GM23248 (cell line): ENCODE data around the gene TSPAN32. TPM values are rescaled to one million over a fixed set of nuclear protein-coding genes. Genes with fewer than 3 reads are reported as not detected.

ENCODE experiments used
- DNase-seq: peaks from one replicate; pipeline ENCODE4 v3.0.0-alpha.2; 2015
- H2AFZ ChIP-seq: fragments of 200-600 bp; sonication (generic); 2 replicates; pipeline ENCODE4 v1.6.1; 2016; ENCODE audit warnings: antibody characterized with exemption
- H3F3A ChIP-seq: fragments of 200-600 bp; sonication (generic); 2 replicates; pipeline ENCODE4 v1.6.1; 2016; ENCODE audit warnings: mild to moderate bottlenecking, antibody characterized with exemption, mixed run types; ENCODE audit not compliant: insufficient read depth
- H3K27ac ChIP-seq: fragments of 200-600 bp; sonication (generic); 2 replicates; pipeline ENCODE4 v1.5.1; 2016; ENCODE audit warnings: mild to moderate bottlenecking
- H3K27me3 ChIP-seq: fragments of 200-600 bp; sonication (generic); replicated peaks from 2 replicates; pipeline ENCODE4 v1.6.1; 2016; ENCODE audit warnings: mild to moderate bottlenecking; ENCODE audit not compliant: insufficient read depth
- H3K36me3 ChIP-seq: fragments of 200-600 bp; sonication (generic); 2 replicates; pipeline ENCODE4 v1.6.1; 2016; ENCODE audit warnings: low read depth, mild to moderate bottlenecking
- H3K4me1 ChIP-seq: fragments of 200-600 bp; sonication (generic); 2 replicates; pipeline ENCODE4 v1.6.1; 2016; ENCODE audit warnings: mild to moderate bottlenecking; ENCODE audit not compliant: insufficient read depth
- H3K4me2 ChIP-seq: fragments of 200-600 bp; sonication (generic); one replicate; pipeline ENCODE4 v1.6.1; 2016; ENCODE audit warnings: mild to moderate bottlenecking; ENCODE audit not compliant: unreplicated experiment
- H3K4me3 ChIP-seq: fragments of 200-600 bp; sonication (generic); 2 replicates; pipeline ENCODE4 v1.5.1; 2016; ENCODE audit warnings: mild to moderate bottlenecking
- H3K79me2 ChIP-seq: fragments of 200-600 bp; sonication (generic); 2 replicates; pipeline ENCODE4 v1.6.1; 2016; ENCODE audit warnings: mild to moderate bottlenecking; ENCODE audit not compliant: insufficient read depth
- H3K9ac ChIP-seq: fragments of 200-600 bp; sonication (generic); 2 replicates; pipeline ENCODE4 v1.6.1; 2016; ENCODE audit warnings: mild to moderate bottlenecking
- H3K9me2 ChIP-seq: fragments of 200-600 bp; sonication (generic); 2 replicates; pipeline ENCODE4 v1.6.1; 2016; ENCODE audit warnings: mixed run types, mild to moderate bottlenecking, moderate library complexity; ENCODE audit not compliant: insufficient read depth
- H3K9me3 ChIP-seq: fragments of 200-600 bp; sonication (generic); one replicate; pipeline ENCODE4 v1.6.1; 2017; ENCODE audit warnings: low read depth
- H4K20me1 ChIP-seq: fragments of 200-600 bp; sonication (generic); 2 replicates; pipeline ENCODE4 v1.6.0; 2016; ENCODE audit not compliant: insufficient read depth
- EZH2 ChIP-seq: fragments of 200-600 bp; sonication (generic); IDR thresholded peaks from 2 replicates; pipeline ENCODE4 v1.6.1; 2018; ENCODE audit warnings: antibody characterized with exemption, mild to moderate bottlenecking; ENCODE audit not compliant: insufficient read depth, poor library complexity, severe bottlenecking
- EZH2phosphoT487 ChIP-seq: fragments of 200-600 bp; sonication (generic); IDR thresholded peaks from 2 replicates; pipeline ENCODE4 v1.6.1; 2018; ENCODE audit warnings: antibody characterized with exemption, moderate library complexity, mild to moderate bottlenecking, low read depth; ENCODE audit not compliant: insufficient read depth
- WGBS, 2 experiments: methylation state at CpG; one replicate each; pipeline ENCODE4 v1.1.6; 2015 to 2017; ENCODE audit warnings: low lambda C conversion rate in 2 of 2, low coverage in 1 of 2; ENCODE audit errors: missing lambda C conversion rate in 2 of 2; 5-methylcytosine and 5-hydroxymethylcytosine counted together
- in situ Hi-C: fragments of 300-500 bp; cut with MboI; formaldehyde crosslinking; loops from 2 replicates; pipeline ENCODE4 v1.15.0; 2020
- polyA plus RNA-seq: library from polyadenylated mRNA; unstranded; fragments of >200 nt; fragmentation: Nextera tagmentation; extraction: Ambion mirVana; gene quantifications from 2 replicates; pipeline ENCODE4 v1.2.1, GENCODE V29; 2016
- total RNA-seq: library from RNA; depleted of rRNA; stranded (reverse); fragments of >200 nt; shearing (Covaris generic); gene quantifications from 2 replicates; pipeline ENCODE4 v1.2.3, GENCODE V29; 2014

TSPAN32 gene
- total and polyA plus RNA-seq, 2 experiments from 2014 or later, result not detected

GRCh38 chr11:2296913-2297622 lies 4.7 kb upstream of the TSPAN32 start:
- Histone ChIP-seq H3K9me2 (no peaks in the 10 kb centered on the region), H3K36me3 (no peaks in the 10 kb centered on the region), H2AFZ (no peak overlapping the region), H3K27ac (no peak overlapping the region), H3F3A (no peaks in the 10 kb centered on the region), H3K4me1 (no peaks in the 10 kb centered on the region), H4K20me1 (no peaks in the 10 kb centered on the region), H3K4me2 (no peak overlapping the region), H3K79me2 (no peaks in the 10 kb centered on the region), H3K4me3 (no peak overlapping the region), H3K27me3 (peaks cover 6% of the 10 kb centered on the region; the same call in 1 of the 2 replicates), H3K9ac (no peak overlapping the region), H3K9me3 (no peaks in the 10 kb centered on the region)
- 52 to 59% methylated on average over 10 to 11 of the region's 13 CpGs for WGBS, 2 experiments
- TF ChIP-seq EZH2 (no peak), EZH2phosphoT487 (no peak)
- no peak for DNase-seq
- in situ Hi-C loops, result loop anchor here (10.0 to 25.0 kb wide), 2 partner anchors 110 to 128 kb away; no protein-coding TSS in a partner anchor

- no peaks in the 10 kb centered on the region for H4K20me1 ChIP-seq
- H3K9me2 ChIP-seq, result no peaks in the 10 kb centered on the region
- TF ChIP-seq EZH2phosphoT487 (no peak), EZH2 (no peak)
- no peaks in the 10 kb centered on the region for H3K9me3 ChIP-seq
- no peaks in the 10 kb centered on the region for H3F3A ChIP-seq
- WGBS, 2 experiments, result 5 to 7% methylated on average over 1 of the region's 1 CpG
- H3K79me2 ChIP-seq, result no peaks in the 10 kb centered on the region
- no peak overlapping the region for H3K4me3 ChIP-seq
- no peak for DNase-seq
- H3K9ac ChIP-seq, result no peak overlapping the region
- H3K4me2 ChIP-seq, result no peak overlapping the region
- H3K36me3 ChIP-seq, result no peaks in the 10 kb centered on the region
- no peaks in the 10 kb centered on the region for H3K4me1 ChIP-seq
- H3K27ac ChIP-seq, result no peak overlapping the region
- H3K27me3 ChIP-seq, result peaks cover 6% of the 10 kb centered on the region; the same call in 1 of the 2 replicates
- in situ Hi-C loops, result loop anchor here (10.0 to 25.0 kb wide), 2 partner anchors 110 to 127 kb away; no protein-coding TSS in a partner anchor
- no peak overlapping the region for H2AFZ ChIP-seq
Measured at GRCh38 chr11:2297623-2298030, 4.2 kb upstream of the TSPAN32 start.

DNA sequence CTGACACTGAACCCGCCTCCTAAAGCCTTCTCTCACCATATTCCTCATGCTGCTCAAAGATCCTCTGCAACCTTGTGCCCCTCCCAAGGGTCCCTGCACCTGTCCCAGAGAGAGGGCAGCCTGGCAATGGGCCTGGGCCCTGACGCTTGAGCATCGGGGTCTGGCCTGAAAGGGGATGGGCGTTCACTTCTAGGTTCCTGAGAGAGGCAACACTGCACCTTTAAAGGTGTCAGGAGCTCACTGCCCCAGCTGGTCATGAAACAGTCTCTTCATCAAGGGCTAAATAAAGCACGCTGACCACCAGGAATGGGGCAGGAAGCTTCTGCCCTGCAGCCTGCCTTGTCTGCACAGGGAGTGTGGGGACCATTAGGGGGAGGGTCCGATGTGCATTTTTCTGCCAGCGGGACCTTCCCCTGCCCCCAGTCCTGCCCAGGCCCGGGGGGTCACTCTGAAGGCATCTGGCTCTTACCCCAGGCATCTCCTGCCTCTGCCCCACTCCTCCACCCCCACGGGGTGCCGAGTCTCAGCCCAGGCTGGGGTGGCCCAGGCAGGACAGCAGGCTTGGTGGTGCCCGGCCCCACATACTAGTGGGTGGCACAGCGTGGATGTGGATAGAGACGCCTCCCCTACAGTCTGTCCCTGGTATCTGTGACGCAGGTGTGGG lies 3.5 kb upstream of the TSPAN32 start:
- Histone ChIP-seq H3K4me1 (no peaks in the 10 kb centered on the region), H3K9me2 (no peaks in the 10 kb centered on the region), H3K79me2 (no peaks in the 10 kb centered on the region), H3K4me3 (no peak overlapping the region), H3K9me3 (no peaks in the 10 kb centered on the region), H3K4me2 (no peak overlapping the region), H3K36me3 (no peaks in the 10 kb centered on the region), H3K9ac (no peak overlapping the region), H4K20me1 (no peaks in the 10 kb centered on the region), H3F3A (no peaks in the 10 kb centered on the region), H3K27ac (no peak overlapping the region), H3K27me3 (peaks cover 6% of the 10 kb centered on the region; the same call in 1 of the 2 replicates), H2AFZ (no peak overlapping the region)
- WGBS, 2 experiments, result 43 to 47% methylated on average over 14 of the region's 14 CpGs
- no peak for DNase-seq
- in situ Hi-C loops, result loop anchor here (10.0 to 25.0 kb wide), 2 partner anchors 111 to 127 kb away; no protein-coding TSS in a partner anchor
- TF ChIP-seq EZH2 (no peak), EZH2phosphoT487 (no peak)

- Histone ChIP-seq H2AFZ (no peak overlapping the region), H3K79me2 (no peaks in the 10 kb centered on the region), H3K27ac (no peak overlapping the region), H3K4me2 (no peak overlapping the region), H3K9ac (no peak overlapping the region), H3K36me3 (no peaks in the 10 kb centered on the region), H3F3A (no peaks in the 10 kb centered on the region), H3K9me2 (no peaks in the 10 kb centered on the region), H4K20me1 (no peaks in the 10 kb centered on the region), H3K4me1 (no peaks in the 10 kb centered on the region), H3K27me3 (peaks cover 6% of the 10 kb centered on the region; the same call in 1 of the 2 replicates), H3K4me3 (no peak overlapping the region), H3K9me3 (no peaks in the 10 kb centered on the region)
- TF ChIP-seq EZH2phosphoT487, result no peak
- no peak for TF ChIP-seq EZH2
- no peak for DNase-seq
- 52 to 55% methylated on average over 17 to 18 of the region's 18 CpGs for WGBS, 2 experiments
- in situ Hi-C loops, result loop anchor here (10.0 to 25.0 kb wide), 2 partner anchors 112 to 126 kb away; no protein-coding TSS in a partner anchor
Measured at GRCh38 chr11:2298795-2299761, 2.7 kb upstream of the TSPAN32 start.
